Pons (tissue), 1 donor: ENCODE results near the gene GPR107.

Experiments
- DNase-seq: peaks from one replicate; pipeline ENCODE4 v3.0.0-alpha.2; 2016; ENCODE audit warnings: low spot score

GPR107 gene

DNA sequence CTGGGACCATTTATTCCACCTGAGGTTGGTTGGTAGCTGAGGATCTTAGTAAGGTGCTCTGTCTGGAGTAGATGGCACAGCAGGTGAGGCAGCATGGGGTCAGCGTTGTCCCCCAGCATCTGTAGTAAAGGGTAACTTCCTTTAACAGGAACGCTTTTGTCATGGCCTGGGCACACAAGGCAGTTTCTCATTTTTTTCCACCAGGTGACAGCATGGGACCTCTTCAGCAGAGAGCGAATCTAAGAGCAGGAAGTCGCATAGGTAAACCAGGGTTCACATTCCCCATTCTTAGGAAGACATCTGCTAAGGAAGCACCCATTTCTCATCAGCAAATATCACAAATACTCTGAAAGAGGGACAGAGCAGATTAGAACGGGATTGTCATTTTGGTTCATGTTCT, 56.5 kb downstream of the GPR107 start:
- DNase-seq: no peak

DNA sequence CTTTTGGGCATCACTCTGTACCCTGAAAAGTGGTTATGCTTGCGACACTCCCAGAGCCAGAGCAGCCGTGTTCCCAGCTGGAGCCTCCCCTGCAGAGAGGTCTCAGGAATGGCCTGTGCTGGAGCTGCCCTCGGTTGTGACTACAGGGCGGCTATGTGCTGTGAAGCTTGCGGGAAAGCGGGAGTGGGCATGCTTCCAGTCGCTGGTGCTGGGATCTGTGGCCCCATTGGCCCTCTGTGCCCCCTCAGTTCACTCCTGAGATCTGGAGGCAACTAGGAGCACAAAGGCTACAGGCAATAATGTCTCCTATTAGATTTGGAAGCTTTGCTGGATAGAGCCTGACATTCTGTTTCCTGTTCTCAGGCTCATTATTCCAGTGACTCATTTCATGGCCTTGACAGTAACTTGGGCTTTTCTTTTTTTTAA, 56.9 kb downstream of the GPR107 start:
- no peak for DNase-seq

DNA sequence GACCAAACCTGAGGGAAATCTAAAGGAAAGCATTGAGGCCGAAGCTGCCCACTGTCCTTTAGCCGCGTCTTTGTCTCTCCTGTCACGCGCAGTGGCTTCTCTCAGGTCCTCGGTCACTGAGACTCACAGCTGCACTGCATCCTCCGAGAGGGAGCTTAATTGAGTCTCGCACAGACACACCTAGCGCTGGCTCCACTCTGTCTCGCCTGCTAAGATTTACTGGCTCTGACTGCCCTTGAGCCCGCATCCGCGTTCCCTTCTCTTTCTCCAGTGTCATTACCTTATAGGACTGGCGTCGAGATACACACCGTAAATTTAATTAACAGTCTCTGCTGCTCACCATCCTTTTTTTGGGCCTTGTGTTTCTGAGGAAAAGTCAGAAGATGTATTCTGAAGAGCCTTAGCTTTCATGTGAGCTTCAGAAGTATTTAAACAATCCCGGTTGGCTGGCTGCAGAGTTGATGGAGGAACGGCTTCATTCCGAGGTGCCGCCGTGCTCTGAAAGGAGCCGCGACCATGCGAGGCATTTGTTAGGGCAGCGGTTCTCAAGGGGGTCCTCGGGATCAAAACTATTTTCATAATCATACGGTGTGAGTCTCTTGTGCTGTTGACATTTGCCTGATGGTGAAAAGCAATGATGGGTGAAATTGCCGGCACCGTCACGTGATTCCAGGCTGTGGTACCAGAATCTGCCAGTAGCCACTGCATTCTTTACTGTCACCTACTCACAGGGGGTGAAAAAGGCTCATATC, 58.3 kb downstream of the GPR107 start:
- DNase-seq: no peak

DNA sequence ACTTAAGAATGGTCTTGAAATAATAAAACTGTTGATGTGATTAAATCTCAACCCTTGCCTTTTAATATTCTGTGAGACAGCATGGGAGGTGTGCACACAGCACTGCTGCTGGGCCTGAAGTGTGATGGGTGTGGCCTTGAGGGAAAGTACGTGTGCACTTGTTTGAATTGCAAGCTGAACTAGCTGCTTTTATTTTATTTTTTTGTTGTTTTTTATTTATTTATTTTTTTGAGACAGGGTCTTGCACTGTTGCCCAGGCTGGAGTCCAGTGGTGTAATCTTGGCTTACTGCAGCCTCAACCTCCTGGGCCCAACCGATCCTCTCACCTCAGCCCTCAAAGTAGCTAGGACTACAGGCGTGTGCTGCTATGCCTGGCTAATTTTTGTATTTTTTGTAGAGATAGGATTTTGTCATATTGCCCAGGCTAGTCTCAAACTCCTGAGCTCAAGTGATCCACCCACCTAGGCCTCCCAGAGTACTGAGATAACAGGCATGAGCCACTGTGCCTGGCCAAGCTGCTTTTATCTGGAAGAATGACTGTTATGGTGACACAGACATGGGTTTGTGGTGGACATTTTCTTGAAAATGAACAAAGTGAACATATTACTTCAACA, 58.9 kb downstream of the GPR107 start:
- DNase-seq: no peak

- no peak for DNase-seq
These were observed 61.0 kb downstream of the GPR107 start for GRCh38 chr9:130114741-130115140.

DNA sequence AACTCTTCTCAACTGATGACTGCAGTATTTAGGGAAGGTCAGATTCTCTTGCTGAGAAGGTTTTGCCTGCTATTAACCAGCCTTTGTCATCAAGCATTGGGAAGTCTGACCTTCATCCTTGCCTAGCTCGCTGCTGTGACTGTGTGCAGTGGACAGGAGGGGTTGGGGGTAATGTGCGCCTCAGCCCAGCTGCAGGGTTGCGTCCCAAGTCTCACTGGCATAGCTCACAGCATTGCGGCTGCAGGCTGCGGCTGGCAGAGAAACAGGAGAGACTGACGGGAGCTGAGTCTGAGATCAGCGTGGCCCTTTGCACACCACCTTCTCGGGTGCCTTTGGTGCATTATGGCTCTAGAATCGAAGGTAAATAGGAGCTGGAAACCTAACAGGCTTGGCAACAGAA, 62.6 kb downstream of the GPR107 start:
- DNase-seq: no peak

GRCh38 chr9:130117376-130117775, 63.7 kb downstream of the GPR107 start:
- DNase-seq: no peak

DNA sequence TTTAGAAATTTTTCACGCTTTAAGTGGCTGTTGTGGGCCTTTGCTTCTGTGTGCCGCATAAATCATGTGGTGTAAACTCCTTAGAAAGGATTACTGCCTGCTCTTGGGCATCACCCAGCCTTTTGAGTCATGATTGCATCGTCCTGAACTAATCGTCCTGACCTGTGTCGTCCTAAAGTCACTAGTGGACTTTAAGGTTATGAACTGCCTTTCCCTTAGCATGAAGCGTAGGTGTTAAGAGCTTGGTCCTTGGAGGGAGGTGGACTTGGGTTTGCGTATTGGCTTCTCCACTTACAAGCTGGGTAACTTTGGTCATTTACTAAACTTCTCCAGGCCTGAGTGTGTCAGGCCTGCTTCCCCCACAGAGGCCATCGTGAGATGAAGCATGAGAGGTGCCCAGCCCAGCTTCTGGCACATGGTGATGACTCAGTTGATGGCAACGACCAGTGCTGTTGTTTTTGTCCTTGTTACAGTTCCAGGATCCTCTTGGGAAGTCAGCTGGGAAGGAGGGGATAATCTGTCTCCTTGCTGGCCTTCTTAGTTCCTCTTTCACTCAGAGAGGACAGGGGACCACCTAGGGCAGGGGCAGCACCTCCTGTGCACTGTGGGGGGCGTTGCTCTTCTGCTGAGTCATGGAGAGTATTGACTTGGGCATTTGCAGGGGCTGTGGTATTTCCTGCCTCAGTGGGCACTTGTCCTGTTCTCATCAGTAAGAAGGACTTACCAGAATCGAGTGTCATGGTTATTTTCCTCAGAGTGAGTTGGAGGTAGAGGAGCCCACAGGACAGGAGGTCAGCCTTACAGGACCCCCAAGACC, 64.3 kb downstream of the GPR107 start:
- no peak for DNase-seq

DNA sequence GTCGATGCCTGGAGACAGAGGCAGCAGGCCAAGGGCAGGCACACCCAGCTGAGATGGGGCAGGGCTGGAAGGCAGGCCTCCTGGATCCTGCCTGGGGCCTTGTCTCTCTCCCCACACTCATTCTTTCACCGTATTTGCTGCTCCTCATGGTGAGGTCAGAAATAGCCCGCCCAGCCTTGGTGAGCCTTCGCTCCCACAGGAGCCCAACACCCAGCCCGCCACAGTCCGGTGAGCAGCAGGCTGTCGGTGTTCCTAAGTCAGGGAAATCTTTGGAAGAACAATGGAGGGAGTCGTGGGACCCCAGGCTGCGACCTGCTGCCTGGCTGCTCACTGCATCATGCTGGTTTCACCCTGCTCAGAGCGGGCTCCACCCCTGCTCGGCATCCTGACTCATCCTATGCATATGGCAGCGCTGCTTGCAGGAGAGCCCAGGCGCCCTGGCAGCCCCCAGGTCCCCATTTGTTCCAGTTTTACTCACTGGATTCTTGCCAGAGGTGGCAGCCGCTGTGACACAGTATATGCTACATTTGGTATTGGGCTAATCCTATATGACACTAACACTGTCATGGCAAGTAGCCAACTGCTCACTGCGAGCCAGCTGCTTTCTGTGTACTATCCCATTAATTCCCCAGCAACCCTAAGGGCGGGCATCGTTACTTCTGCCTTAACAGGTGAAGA, 65.3 kb downstream of the GPR107 start:
- DNase-seq: no peak

DNA sequence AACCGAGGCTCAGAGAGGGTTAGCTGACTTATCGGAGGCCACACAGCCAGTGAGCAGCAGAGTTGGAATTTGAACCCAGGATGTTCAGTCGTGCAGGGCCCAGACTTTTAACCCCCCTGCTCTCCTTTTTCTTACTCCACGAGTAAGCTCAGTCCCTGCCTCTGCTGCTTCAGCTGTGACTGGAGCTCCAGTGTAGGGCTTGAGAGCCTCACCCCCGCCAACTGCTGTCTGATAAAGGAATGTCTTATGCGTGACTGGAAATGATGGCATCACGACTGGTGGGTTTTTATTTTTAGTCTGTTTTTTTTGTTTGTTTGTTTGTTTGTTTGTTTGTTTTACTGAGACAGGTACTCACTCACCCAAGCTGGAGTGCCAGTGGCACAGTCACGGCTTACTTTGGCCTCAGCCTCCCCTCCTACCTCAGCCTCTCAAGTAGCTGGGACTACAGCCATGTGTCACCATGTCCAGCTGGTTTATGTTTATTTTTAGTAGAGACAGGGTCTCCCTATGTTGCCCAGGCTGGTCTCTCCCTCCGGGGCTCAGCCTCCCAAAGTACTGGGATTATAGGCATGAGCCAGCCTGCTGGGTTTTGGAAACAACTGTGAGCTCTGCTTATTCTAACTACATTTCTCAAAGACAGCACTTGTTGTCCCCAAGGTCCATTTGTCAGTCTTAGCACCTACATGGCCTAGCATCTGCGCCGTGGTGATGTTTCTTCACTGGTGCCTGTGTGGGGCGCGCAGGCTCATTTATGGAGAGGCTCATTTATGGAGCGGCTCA, 66.0 kb downstream of the GPR107 start:
- no peak for DNase-seq

GRCh38 chr9:130120299-130120587, 66.5 kb downstream of the GPR107 start:
- DNase-seq: no peak

DNA sequence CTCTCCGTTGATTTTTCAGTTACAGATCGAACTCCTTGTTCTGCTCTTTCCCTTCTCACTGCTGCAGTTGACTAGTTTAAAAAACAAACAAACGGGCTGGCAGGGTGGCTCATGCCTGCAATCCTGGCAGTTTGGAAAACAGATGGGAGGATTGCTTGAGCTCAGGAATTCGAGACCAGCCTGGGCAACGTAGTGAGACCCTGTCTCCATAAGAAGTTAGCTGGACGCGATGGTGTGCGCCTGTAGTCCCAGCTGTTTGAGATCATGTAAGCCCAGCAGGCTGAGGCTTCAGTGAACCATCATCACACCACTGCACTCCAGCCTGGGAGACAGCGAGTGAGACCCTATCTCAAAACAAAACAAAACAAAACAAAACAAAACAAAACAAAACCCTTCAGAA, 67.1 kb downstream of the GPR107 start:
- DNase-seq: no peak

DNA sequence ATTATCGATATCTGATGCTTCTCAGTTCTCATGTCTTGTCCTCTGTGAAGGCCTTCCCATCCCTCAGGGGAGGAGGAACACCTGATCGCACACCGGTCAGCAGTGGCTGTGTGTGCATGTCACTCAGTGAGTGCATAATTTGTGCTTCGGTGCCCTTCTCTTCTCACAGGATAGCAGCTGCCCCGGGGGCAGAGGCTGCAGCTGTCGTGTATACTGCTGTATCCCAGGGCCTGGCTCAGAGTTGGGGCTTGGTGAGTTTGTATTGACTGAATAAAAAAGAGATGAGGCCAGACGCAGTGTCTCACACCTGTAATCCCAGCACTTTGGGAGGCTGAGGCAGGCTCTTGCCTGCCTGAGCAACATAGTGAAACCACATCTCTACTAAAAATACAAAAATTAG, 68.8 kb downstream of the GPR107 start:
- no peak for DNase-seq

DNA sequence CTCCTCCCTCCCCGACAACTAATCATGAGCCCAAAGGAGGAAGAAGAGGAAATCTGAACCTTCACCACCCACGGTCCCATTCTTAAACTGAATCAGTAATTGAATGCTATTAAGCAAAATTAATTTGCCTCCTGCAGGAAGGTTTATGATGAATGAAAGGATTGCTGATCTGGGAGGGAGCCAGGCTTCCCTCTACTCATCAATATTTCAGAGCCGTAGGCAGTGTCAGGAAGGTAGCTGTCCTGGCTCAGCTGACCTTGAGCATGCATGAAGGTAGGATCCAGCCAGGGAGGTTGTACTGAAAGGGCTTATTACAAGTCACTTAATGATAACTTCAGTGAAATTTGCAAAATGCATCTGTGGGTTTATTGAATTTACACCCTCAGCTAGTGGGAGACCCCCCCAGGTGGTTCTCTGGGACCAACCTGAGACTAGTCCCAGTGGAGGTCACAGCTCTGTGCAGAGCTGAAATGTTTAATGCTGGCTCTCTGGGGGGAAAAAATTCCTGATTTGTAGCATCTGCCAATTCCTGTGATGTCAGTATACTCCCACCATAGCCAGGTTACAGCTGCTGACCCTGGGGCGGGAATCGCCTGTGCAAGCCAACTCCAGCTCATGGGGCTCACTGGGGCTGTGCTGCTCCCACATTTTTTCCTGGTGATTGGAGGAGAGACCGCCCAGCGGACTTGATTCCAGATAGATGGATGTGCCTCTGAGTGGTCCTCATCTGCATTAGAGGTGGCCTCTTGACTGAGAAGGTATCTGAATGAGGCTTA, 70.6 kb downstream of the GPR107 start:
- no peak for DNase-seq

DNA sequence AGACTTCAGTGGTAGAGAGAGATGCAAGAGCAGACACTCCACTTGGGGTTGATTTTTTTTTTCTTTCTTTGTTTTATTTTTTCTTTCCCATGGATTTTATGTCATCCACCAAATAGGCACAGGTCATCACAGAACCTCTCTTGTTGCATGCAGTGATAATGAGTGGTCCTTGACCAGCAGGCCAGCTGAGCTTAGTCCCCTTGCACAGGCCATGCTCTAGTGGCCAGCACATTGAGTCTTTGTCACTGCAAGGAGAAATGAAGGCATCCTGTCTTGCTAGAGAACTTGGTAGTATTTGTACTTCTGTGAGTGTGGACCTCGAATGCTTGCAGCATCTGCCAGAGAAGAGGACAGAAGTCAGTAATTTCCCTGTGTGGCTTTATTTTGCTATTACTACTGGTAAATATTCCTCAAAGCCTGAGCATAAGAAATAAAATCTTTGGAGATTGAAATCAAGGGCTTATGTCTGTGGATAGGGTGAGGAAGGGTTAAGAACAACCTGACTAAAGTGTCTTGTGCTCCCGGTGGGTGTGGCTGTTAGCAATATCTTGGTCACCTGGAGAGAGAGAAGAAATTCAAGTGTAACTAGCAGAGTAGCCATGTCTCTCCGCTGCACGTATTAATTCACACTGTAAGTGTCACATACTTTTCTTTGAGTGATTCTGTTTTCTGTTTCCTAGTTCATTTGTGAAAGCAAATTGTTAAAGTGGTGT, 73.2 kb downstream of the GPR107 start:
- DNase-seq: no peak

DNA sequence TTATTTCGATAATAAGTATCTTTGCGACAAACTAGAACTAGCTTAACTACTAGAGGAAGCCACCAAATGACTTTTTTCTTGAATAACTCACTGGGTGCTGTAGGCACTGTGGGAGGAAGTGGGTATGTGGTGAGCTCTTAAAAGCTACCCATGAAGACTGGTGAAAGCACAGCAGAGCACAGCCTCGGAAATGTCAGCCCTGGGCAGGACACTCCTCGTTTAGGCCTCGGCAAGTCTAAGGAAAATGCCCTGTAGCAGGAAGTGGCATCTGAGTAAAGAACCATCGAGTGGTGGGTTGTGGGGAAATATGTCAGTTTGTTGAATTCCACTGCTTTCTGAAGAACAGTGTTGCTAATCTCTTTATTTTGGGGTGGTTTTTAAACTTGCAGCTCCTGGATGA, 74.5 kb downstream of the GPR107 start:
- DNase-seq: peak; percentile 46

DNA sequence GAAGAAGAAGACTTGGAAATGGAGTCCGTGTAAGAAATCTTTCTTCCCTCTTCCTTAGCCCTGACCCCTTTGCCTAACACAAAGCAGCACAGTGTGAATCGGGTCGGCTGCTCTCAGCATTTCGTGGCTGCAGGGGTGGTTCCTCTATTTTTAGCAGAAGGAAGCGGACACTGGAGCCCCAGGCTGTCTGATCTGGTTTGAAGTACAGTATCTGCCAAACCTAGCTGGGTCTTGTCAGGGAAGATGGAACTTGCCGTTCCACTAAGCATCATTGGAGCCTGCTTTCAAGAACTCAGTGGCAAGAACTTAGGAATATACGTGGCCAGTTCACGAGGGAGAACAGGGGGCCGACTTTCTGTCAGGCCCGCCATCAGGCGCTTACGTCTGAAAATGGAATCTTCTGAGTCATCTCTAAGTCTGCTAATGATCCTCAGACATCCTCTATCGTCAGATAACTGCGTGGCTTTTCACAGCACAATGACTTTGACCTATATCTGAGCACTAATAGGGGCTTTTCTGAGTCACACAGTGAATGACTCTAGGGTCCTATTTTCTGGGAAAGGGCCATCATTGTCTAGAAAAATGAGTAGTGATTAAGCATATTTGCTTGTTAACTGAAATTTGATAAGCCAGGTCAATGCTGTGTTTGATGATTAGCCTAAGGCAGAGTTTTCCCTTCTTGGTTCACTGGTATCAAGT, 75.2 kb downstream of the GPR107 start:
- DNase-seq: peak; percentile 79

- DNase-seq: no peak
These were observed 75.8 kb downstream of the GPR107 start for GRCh38 chr9:130129432-130130061.

GRCh38 chr9:130132746-130133145, 79.0 kb downstream of the GPR107 start:
- no peak for DNase-seq
